NCI-H748 (cell line): Measurements from ENCODE around the gene MRPS34.
A peak's percentile ranks its signal among the peaks of the same experiment; 100 is the strongest.

Experiments used
- DNase-seq: peaks from one replicate; lab custom pipeline; 2025; ENCODE audit not compliant: unreplicated experiment; lab: John Stamatoyannopoulos, UW

Gene MRPS34

GRCh38 chr16:1731603-1732002 is 41.3 kb downstream of the MRPS34 start:
- no peak for DNase-seq

DNA sequence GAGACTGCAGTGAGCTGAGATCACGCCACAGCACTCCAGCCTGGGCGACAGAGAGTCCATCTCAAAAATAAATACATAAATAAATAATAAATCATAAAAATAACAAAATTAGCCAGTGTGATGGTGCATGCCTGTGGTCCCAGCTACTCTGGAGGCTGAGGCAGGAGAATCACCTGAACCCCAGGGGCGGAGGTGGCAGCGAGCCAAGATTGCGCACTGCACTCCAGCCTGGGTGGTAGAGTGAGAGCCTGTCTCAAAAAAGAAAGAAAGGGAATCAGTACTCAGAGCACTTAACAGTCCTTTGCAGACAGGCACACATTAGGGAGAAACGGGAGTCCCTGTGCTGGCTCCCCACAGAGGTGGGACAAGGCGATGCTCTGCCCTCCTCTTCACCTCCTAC is 41.9 kb downstream of the MRPS34 start:
- DNase-seq: no peak

DNA sequence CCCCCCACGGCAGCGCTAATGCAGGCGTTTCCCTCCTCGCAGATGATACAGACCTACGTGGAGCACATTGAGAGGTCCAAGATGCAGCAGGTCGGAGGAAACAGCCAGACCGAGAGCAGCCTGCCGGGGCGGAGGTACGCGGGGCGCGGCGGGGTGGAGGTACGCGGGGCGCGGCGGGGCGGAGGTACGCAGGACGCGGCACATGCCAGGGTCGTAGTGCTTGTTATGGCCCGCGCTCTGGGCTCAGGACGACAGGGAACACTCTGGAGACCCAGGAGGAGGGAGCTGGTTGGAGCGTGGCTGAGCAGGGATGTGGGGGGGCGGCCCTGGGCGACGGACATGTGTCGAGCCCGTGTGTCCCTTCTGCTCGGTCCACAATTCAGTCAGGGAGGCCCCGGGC is 43.5 kb downstream of the MRPS34 start:
- no peak for DNase-seq

- no peak for DNase-seq
Measured at GRCh38 chr16:1729026-1729425, 43.9 kb downstream of the MRPS34 start.

GRCh38 chr16:1727651-1728624 is 45.0 kb downstream of the MRPS34 start:
- DNase-seq: no peak

DNA sequence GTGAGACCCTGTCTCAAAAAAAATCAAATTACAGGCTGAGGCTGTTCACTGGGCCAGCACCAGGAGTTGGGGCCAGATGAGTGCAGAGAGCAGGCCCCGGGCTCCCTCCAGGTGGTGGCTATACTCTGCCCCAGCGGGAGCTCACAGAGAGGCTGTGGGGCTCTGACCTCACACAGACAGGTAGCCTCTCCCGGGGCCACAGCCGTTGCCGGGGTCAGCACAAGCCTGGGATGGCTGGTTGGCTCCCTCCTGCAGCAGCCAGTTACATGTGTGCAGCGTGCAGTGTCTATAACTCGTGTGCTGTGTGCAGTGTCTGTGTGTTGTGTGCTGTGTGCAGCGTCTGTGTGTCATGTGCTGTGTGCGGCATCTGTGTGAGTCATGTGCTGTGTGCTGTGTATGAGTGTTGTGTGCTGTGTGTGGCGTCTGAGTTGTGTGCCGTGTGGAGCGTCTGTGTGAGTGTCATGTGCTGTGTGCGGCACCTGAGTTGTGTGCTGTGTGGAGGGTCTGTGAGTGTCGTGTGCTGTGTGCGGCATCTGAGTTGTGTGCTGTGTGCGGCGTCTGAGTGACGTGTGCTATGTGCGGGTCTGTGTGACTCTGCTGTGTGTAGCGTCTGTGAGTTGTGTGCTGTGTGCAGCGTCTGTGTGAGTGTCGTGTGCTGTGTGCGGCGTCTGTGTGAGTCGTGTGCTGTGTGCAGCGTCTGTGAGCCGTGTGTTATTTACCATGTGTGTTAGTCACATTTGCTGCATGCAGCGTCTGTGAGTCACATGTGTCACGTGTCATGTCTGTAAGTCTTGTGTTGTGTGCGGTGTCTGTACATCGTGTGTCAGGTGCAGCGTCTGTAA is 46.1 kb downstream of the MRPS34 start:
- no peak for DNase-seq

DNA sequence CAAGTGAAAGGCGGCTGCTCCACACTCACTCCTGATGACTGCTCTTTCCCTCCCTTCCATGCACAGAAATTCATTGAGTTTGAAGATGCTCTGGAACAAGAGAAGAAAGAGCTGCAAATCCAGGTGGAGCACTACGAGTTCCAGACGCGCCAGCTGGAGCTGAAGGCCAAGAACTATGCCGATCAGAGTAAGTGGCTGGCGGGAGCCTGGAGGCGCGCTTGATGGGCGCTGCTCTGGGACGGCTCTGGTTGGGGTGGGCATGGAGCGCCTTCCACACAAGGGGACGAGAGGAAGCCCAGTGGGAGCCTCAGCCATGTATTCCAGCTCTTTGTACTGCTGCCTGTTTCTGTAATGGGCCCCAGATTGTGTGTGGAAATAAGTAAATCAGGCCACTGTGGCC is 48.4 kb downstream of the MRPS34 start:
- no peak for DNase-seq

GRCh38 chr16:1723450-1724147 is 49.3 kb downstream of the MRPS34 start:
- peak; percentile 22 for DNase-seq
